Heart right ventricle (tissue), 16 donors: Measurements from ENCODE around the gene HOXA6. TPM values are rescaled to one million over a fixed set of nuclear protein-coding genes. Genes with fewer than 3 reads are reported as not detected.

Experiments used
- ATAC-seq, 8 donors: fragments of 200-7000 bp; cut with Tn5 transposase; one replicate each; pipeline ENCODE4 v1.9.1; 2020; ENCODE audit warnings: mild to moderate bottlenecking in 8 of 8, moderate library complexity in 8 of 8, moderate number of reproducible peaks in 1 of 8
- DNase-seq, 2 donors: peaks; one replicate each; pipeline ENCODE4 v3.0.0-alpha.2; 2020
- H3K27ac ChIP-seq, 10 donors: fragments of 200-600 bp; sonication (generic) in 2 of 10; one replicate each; pipeline versions ENCODE4 v1.5.0 to v1.8.0; 2020 to 2022; ENCODE audit warnings: mild to moderate bottlenecking in 3 of 10
- H3K27me3 ChIP-seq, 7 donors: fragments of 200-600 bp; one replicate each; pipeline ENCODE4 v1.8.0; 2021 to 2022; ENCODE audit warnings: mild to moderate bottlenecking in 2 of 7
- H3K36me3 ChIP-seq, 9 donors: fragments of 200-600 bp; sonication (generic) in 1 of 9; one replicate each; pipeline versions ENCODE4 v1.5.0 to v1.8.0; 2020 to 2022; ENCODE audit warnings: mild to moderate bottlenecking in 2 of 9
- H3K4me1 ChIP-seq, 9 donors: fragments of 200-600 bp; sonication (generic) in 1 of 9; one replicate each; pipeline versions ENCODE4 v1.5.0 to v1.8.0; 2020 to 2022; ENCODE audit warnings: mild to moderate bottlenecking in 4 of 9
- H3K4me3 ChIP-seq, 10 donors: fragments of 200-600 bp; sonication (generic) in 2 of 10; one replicate each; pipeline versions ENCODE4 v1.5.0 to v1.8.0; 2020 to 2022; ENCODE audit warnings: mild to moderate bottlenecking in 7 of 10, moderate library complexity in 2 of 10
- H3K9me3 ChIP-seq, 11 donors: fragments of 200-600 bp in 10 of 11; sonication (generic) in 2 of 11; one replicate each; pipeline versions ENCODE4 v1.5.0 to v1.8.0; 2013 to 2022; ENCODE audit warnings: mild to moderate bottlenecking in 2 of 11, control low read depth in 1 of 11, moderate library complexity in 1 of 11
- WGBS, 2 donors: extraction: QIAGEN DNeasy Blood & Tissue Kit; methylation state at CpG; one replicate each; pipeline ENCODE4 v1.1.7; 2013; ENCODE audit warnings: inconsistent platforms in 1 of 2; 5-methylcytosine and 5-hydroxymethylcytosine counted together
- intact Hi-C, 10 donors: fragments of 100-400 bp; cut with DNase I; formaldehyde crosslinking; loops; one replicate each; pipeline versions ENCODE4 v1.11.1 to v1.14.2; 2022
- polyA plus RNA-seq, 2 donors: library from polyadenylated mRNA; stranded (reverse); fragments of 200-250 nt; gene quantifications; one replicate each; pipeline ENCODE4 v1.2.3, GENCODE V29; 2013
- total RNA-seq, 10 donors: library from RNA; stranded (reverse); fragmentation: NEBNext Ultra II Directional in 3 of 10; extraction: Animal tissue kit (Norgen Biotek cat#: 25700) in 3 of 10; gene quantifications; one replicate each; pipeline versions ENCODE4 v1.2.1 to v1.2.4, GENCODE V29; 2021 to 2023
- TF ChIP-seq, protein P1 (sequence below), 9 donors: fragments of 200-600 bp; sonication (generic) in 2 of 9; IDR thresholded peaks; one replicate each; pipeline versions ENCODE4 v1.5.0 to v1.8.0; 2021 to 2022; ENCODE audit warnings: antibody characterized with exemption in 9 of 9, mild to moderate bottlenecking in 5 of 9, moderate library complexity in 1 of 9
- donor health status: Arrhythmogenic right ventricular cardiomyopathy.
- donor health status: ischemic (EF 13 %, LVEDD 7.1; RV severe dilation, severe dysfunction).
- donor health status: healthy with polysubstance abuse.
- donor health status: DM: no; HTN: yes; CAD: no.
- donor health status: DM: no; HTN: no; CAD: no.
- donor health status: ischemic (EF 25% LVEDD 6.9; RV normal size, moderate dysfunction).
- donor health status: ischemic (EF 25% LVEDD 5.7; RV mildly dilated, moderate dysfunction).
- donor health status: healthy.
- donor health status: DM: yes; HTN: yes; CAD: no.
- donor health status: Ischemic cardiomyopathy.
- donor health status: ischemic (EF 35%, LVEDD 5.7; RV mildly dilated, moderate dysfunction).
- donor health status: nonischemic (EF 11% LVEDD 7.7; RV severe dilation, severe dysfunction).
- donor health status: DM: yes; HTN: yes; CAD: no.
- donor health status: PGD.
- donor health status: ischemic (EF 29% LVEDD 5.4; RV normal size, mild dysfunction).
- donor health status: nonischemic (EF 23%, LVEDD 6.1; RV moderate dilation, normal function).

The HOXA6 gene
- total and polyA plus RNA-seq, 12 donors = not detected

DNA sequence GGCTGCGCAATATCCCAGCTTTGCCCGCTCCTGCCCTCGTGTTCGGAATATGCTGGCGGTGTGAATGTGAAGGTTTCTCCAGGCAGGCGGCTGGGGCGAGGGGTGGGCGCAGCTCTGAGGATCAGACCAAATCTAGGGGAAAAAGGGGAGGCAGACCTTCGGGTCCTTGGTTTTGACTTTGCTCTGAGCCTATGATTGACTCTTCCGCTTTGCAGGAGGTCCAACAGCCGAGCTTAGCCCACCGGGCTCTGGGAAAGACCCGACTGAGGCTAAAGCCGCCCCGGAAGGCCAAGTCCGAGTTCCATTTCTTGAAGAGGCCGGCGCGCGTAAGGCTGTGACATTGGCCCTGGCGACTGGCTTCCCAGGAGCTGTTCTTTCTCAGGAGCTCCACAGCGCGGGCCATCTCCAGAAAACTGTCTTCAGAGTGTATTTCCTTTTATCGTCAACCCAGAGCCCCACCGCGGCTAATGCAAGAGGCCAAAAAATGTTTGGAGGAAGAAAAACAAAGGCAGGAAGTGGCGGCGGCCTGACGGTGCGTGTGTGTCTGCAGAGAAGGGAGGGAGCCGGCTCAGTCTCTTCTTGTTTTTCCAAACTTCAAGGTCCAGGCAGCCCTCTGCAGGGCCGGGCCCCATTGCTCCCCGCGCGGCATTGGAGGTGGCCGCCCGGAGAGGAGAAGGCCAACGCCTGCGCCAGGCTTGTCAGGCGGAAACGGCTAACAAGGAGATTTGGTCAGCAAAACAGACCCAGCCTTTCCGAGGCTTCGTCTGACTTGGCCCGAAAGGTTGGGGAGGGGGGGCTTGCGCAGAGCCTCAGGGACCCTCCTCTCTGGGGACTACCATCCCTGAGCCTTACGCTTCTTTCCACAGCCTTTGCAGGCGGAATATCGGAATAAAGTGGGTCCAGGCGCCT is 41.1 kb upstream of the HOXA6 start:
- no peak for DNase-seq
- H3K9me3 ChIP-seq = no peaks in the 10 kb centered on the region
- H3K27me3 ChIP-seq = peaks cover 76 to 100% (median 100%) of the 10 kb centered on the region in 7 donors
- intact Hi-C loops = no loop called here
- TF ChIP-seq, protein P1, sequence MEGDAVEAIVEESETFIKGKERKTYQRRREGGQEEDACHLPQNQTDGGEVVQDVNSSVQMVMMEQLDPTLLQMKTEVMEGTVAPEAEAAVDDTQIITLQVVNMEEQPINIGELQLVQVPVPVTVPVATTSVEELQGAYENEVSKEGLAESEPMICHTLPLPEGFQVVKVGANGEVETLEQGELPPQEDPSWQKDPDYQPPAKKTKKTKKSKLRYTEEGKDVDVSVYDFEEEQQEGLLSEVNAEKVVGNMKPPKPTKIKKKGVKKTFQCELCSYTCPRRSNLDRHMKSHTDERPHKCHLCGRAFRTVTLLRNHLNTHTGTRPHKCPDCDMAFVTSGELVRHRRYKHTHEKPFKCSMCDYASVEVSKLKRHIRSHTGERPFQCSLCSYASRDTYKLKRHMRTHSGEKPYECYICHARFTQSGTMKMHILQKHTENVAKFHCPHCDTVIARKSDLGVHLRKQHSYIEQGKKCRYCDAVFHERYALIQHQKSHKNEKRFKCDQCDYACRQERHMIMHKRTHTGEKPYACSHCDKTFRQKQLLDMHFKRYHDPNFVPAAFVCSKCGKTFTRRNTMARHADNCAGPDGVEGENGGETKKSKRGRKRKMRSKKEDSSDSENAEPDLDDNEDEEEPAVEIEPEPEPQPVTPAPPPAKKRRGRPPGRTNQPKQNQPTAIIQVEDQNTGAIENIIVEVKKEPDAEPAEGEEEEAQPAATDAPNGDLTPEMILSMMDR (IDR thresholded peaks at IDR 0.05) = no peak
- ATAC-seq = peak in 4 of 8 donors; percentile 8 to 40 (median 28)
- H3K4me1 ChIP-seq = peaks cover 17 to 65% (median 42%) of the 10 kb centered on the region in 9 donors
- 3 to 5% methylated on average over 49 of the region's 49 CpGs for WGBS, 2 donors
- no peak overlapping the region for H3K27ac ChIP-seq
- peak overlapping the region; percentile 5 to 39 (median 20) for H3K4me3 ChIP-seq
- no peaks in the 10 kb centered on the region for H3K36me3 ChIP-seq

GRCh38 chr7:27187475-27188385 is 40.2 kb upstream of the HOXA6 start:
- Histone ChIP-seq H3K27ac (no peak overlapping the region), H3K9me3 (no peaks in the 10 kb centered on the region), H3K4me3 (peak overlapping the region in 5 of 10 donors; percentile 8 to 39 (median 23)), H3K27me3 (peaks cover 75 to 100% (median 100%) of the 10 kb centered on the region in 7 donors), H3K4me1 (peaks cover 12 to 64% (median 40%) of the 10 kb centered on the region in 9 donors), H3K36me3 (no peaks in the 10 kb centered on the region)
- 5 to 7% methylated on average over 46 of the region's 46 CpGs for WGBS, 2 donors
- intact Hi-C loops = no loop called here
- TF ChIP-seq, protein P1 (IDR thresholded peaks at IDR 0.05) = no peak
- ATAC-seq = no peak
- no peak for DNase-seq

DNA sequence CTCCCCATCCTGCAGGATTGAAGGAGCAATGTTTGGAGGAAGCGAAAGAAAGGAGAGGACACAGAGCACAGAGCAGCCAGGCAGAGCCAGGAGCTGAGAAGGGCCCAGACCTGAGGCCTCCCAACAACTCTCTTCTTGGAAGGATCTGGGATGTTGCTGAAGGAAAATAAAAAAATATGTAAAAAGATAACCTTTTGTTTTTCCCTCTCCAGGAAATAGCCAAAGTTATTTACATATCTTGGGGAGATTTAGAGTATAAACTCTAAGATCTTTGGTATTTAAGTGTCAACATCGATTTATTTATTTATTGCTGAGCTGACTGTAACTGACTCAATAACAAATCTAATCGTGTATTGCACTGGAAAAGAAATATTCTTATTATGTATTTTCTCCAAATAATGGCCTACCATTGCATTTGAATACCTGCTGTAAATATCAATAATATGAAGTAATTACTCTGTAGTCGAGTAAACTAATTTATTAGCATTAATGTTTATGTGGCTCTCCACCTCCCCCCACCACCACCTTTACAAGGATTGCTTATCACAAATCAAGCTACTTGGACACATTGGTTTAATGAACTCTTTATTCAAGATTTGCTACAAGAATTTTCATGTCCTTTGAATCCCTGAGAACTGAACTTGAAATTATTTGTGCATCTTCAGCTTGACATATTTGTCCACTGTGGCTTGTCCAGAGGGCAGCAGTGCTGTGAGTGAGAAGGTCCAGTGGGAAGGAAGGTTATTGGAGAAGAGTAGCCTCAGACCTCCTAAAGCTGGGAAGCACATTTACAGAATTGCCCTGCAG is 39.3 kb upstream of the HOXA6 start:
- no peak overlapping the region for H3K4me3 ChIP-seq
- H3K27me3 ChIP-seq = peaks cover 73 to 100% (median 100%) of the 10 kb centered on the region in 7 donors
- H3K27ac ChIP-seq = no peak overlapping the region
- H3K36me3 ChIP-seq = no peaks in the 10 kb centered on the region
- peaks cover 8 to 56% (median 36%) of the 10 kb centered on the region in 9 donors for H3K4me1 ChIP-seq
- no peaks in the 10 kb centered on the region for H3K9me3 ChIP-seq
- 23 to 30% methylated on average over 4 of the region's 4 CpGs for WGBS, 2 donors
- no peak for ATAC-seq
- TF ChIP-seq, protein P1 (IDR thresholded peaks at IDR 0.05) = no peak
- intact Hi-C loops = no loop called here
- DNase-seq = no peak
